GM08714 (cell line): ENCODE results near the gene A3GALT2.

Experiments used
- H3K4me3 ChIP-seq: fragments of 200-500 bp; sonication (Bioruptor generic); 2 replicates; pipeline ENCODE4 v1.5.1; 2014; ENCODE audit warnings: mild to moderate bottlenecking, low read length, inconsistent platforms
- ZNF274 ChIP-seq: IDR thresholded peaks from 2 replicates; pipeline ENCODE4 v1.6.1; 2012; ENCODE audit warnings: mild to moderate bottlenecking, low read depth, low read length

A3GALT2 gene

DNA sequence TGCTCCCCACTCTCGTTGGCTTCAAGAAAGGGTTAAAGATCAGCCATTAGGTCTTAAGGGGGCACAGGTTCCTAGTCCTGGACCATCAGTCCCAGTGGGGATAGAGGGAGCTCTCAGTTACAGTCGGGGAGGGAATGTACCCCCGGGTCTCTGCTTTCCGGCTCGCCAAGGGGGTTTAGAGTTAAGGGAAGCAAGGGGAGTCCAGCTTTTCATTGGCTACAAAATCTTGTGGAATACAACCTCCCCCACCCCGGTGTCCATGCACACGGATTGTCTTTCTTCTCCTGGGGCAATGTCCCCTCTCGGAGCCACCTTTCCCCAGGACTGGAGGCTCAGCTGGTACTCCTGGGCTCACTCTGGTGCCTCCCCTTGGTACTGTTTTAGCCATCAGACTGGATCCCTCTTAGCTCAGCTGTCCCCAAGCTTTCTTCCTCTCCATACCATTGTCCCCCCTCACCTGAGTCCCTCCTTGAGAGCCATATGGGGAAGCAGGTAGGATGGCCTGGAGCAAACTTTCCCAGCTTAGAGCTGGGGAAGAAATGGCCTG is at the start of gene A3GALT2:
Gene A3GALT2, minus strand, starts transcription at position 480 of the 547 bp plus-strand sequence. Its CDS starts 0 bp downstream, at position 480.
- TF ChIP-seq ZNF274, result no peak
- H3K4me3 ChIP-seq, result no peak within 1 kb of the TSS

GRCh38 chr1:33370301-33370700 is 49.4 kb upstream of the A3GALT2 start:
- no peak for TF ChIP-seq ZNF274

GRCh38 chr1:33369764-33370163 is 48.9 kb upstream of the A3GALT2 start:
- H3K4me3 ChIP-seq, result no peak overlapping the region
- no peak for TF ChIP-seq ZNF274

More at GRCh38 chr1:33370301-33370700, 49.4 kb upstream of the A3GALT2 start:
- no peak overlapping the region for H3K4me3 ChIP-seq

DNA sequence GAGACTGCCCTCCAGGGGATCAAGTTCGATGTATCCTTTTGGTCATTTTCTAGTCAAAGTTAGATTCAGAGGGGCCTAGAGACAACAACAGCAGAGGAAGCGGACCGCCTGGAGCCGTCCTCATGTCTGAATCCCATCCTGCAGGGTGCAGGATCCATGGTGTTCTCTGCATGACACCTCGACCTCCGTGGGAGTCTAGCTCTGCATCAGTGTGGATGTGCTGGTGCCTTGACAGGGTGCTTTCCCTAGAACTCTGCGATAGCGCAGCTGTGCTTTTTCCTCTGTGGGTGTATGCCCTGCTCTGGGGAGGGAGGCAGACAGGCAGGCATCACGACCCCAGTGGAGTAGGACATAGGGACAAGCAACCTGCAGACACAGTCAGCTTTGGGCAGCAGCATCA is 48.2 kb upstream of the A3GALT2 start:
- H3K4me3 ChIP-seq, result no peak overlapping the region
- no peak for TF ChIP-seq ZNF274

- TF ChIP-seq ZNF274, result no peak
- H3K4me3 ChIP-seq, result no peak overlapping the region
These were observed 47.5 kb upstream of the A3GALT2 start for GRCh38 chr1:33368431-33368830.

DNA sequence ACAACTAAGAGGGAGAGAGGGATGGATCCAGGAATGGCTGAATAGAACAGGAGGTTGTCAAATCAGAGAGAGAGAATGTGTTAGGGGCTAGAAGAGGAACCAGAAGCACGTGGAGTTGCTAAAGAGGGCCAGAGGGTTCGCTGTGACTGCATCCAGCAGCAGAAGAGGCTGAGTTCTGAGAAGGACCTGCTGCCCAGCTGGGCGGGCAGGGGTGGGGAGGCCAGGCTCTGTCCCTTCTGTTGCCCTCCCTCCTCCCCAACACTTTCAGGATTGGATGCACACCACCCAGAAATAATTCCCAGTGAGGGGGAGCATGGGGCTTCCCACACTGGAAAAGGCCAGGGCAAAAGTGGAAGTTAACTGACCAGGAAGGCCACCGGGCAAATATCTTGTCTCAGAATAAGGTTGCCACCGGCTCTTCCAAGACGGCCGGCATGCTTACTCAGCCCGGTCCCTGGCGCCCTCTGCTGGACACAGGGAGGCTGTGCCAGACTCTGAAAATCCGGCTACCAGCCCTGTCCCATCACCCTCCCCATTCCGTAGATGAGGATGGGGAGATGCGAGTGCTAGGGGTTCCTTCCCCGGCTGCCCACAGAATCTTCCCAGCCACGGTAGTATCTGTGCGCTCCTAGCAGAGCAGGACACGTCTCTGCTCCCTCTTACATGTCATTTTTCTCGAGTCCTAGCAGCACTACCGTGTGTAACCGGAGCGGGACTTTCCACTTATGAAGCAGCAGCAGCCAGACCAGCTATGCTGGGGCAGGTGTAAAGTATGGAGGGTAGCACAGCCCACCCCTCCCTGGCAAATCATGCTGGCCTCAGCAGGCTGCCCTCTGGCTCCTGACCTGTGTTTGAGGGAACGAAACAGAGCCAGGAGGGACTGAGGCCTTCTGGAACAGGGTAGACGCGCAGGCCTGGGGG is 46.8 kb upstream of the A3GALT2 start:
- no peak overlapping the region for H3K4me3 ChIP-seq
- TF ChIP-seq ZNF274, result no peak

DNA sequence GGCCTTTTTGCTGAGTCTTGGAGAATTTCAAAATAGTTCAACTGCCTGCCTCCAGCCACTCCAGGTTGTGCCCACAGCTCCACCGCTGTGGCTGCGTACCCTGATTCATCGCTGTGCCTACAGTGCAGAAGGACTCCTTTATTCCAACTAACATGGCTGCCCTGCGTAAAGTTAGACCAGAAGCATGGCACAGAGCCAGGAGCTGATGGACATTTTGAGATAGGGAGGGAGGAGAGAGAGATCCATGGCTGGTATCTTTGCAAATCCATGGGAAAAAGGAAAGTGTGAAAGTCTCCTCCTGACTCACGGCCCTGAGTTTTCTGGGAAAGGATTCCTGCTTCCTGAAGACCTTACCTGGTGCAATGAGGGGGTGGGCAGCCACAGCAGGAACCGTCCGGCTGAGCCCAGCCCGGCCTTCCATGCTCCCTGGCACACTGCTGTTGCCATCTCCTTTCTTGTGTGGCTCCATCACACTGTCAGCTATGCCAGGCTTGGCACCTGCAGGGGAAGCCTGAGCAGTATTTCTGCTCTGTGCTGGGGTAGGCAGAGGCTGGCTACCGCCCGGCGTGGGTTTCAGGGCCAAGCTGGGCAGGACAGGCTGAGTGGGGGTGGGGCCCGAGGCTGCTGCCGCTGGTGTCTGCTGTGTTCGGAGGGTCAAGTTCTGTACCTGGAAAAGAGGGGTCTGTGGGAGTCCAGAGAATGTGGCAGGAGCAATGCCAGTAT is 46.0 kb upstream of the A3GALT2 start:
- no peak overlapping the region for H3K4me3 ChIP-seq
- no peak for TF ChIP-seq ZNF274

- no peak for TF ChIP-seq ZNF274
- no peak overlapping the region for H3K4me3 ChIP-seq
These were observed 44.7 kb upstream of the A3GALT2 start for GRCh38 chr1:33365560-33365997.

DNA sequence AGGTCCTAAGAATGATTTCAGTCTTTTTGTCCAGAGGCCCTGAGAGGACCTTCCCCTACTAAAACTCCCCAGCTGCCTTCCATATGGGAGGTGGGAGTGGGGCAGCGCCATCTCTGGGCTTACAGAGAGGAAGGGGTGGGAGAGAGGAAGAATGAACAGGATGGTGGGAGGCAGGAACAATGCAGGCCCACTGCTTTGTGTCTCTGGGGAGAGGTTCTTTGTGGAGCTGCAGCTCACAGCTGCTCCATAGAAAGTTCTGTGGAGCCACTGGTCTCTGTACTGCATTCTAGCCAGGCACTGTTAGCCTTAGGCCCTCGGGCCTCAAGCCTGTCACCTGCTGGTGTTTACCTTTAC is 43.6 kb upstream of the A3GALT2 start:
- no peak for TF ChIP-seq ZNF274
- H3K4me3 ChIP-seq, result no peak overlapping the region

DNA sequence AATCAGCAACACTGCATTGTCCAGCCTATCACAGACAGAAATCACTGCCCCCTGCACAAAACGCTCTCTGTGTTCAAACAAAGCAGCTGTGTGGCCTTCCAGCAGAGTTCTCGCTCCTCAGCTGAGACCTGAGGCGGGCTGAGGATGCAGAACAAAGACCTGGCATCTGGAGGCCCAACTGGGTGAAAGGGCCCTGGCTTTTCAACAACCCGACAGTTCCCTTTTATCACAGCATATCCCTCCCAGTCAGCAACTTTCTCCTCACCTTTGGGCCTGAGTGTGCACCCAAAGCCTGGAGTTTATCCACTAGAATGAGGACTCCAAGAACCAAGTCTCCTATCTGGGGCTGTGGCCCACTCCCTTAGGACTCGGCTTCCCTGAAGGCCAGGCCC is 42.6 kb upstream of the A3GALT2 start:
- H3K4me3 ChIP-seq, result no peak overlapping the region
- TF ChIP-seq ZNF274, result no peak

DNA sequence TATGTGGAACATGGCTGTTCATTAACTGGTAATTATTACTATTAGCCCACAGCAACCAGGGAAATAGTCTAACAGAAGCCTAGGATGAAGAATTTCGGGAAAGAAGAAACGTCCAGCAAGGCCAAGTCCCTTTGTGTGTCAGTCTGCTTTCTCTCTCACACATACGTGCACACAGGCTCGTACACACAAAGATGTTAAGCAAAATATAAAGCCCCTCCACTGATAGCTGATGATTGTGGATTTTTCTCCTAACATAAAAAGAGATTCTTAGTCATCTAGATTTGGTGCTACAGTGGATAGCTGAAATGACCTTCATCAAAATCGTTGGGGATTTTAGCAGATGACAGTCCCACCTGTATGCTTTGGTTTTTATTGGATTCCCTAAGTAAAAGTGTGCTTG is 42.1 kb upstream of the A3GALT2 start:
- no peak overlapping the region for H3K4me3 ChIP-seq
- no peak for TF ChIP-seq ZNF274

- no peak for TF ChIP-seq ZNF274
- no peak overlapping the region for H3K4me3 ChIP-seq
These were observed 40.8 kb upstream of the A3GALT2 start for GRCh38 chr1:33361532-33362235.

DNA sequence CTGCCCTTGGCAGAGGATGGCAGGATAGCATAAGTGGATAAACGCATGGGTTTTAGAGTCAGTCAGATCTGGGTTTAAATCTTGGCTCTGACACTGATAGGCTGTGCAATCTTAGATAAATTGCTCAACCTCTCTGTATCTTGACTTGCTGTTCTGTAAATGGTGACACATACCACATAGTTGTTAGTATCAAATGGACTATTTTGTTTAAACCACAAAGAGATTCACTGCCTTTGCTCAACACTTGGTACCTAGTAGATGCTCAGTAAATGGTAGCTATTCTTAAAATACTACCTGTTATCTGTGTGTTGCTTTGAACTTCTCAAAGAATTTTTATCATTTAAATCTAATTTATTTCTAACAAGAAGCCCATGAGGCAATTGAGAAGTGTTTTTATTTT is 39.5 kb upstream of the A3GALT2 start:
- H3K4me3 ChIP-seq, result no peak overlapping the region
- TF ChIP-seq ZNF274, result no peak

- no peak overlapping the region for H3K4me3 ChIP-seq
- no peak for TF ChIP-seq ZNF274
These were observed 39.0 kb upstream of the A3GALT2 start for GRCh38 chr1:33359931-33360330.

GRCh38 chr1:33358795-33359503 is 38.1 kb upstream of the A3GALT2 start:
- H3K4me3 ChIP-seq, result no peak overlapping the region
- no peak for TF ChIP-seq ZNF274
